OCI-LY3 (cell line): ENCODE measurements around the gene ERP44.

Source experiments
- EZH2phosphoT487 ChIP-seq: fragments of 200-600 bp; shearing (Covaris generic); IDR thresholded peaks from 2 replicates; pipeline ENCODE4 v1.6.1; 2018; ENCODE audit warnings: antibody characterized with exemption, mixed run types, low read depth
- TF ChIP-seq, protein P1 (sequence below): fragments of 200-600, 300-600 bp; sonication (generic); IDR thresholded peaks from 2 replicates; pipeline ENCODE4 v1.5.1; 2014; ENCODE audit warnings: antibody characterized with exemption, low read length, low read depth

GRCh38 chr9:99964336-99964735, 134.5 kb downstream of the ERP44 start:
- TF ChIP-seq, protein P1, sequence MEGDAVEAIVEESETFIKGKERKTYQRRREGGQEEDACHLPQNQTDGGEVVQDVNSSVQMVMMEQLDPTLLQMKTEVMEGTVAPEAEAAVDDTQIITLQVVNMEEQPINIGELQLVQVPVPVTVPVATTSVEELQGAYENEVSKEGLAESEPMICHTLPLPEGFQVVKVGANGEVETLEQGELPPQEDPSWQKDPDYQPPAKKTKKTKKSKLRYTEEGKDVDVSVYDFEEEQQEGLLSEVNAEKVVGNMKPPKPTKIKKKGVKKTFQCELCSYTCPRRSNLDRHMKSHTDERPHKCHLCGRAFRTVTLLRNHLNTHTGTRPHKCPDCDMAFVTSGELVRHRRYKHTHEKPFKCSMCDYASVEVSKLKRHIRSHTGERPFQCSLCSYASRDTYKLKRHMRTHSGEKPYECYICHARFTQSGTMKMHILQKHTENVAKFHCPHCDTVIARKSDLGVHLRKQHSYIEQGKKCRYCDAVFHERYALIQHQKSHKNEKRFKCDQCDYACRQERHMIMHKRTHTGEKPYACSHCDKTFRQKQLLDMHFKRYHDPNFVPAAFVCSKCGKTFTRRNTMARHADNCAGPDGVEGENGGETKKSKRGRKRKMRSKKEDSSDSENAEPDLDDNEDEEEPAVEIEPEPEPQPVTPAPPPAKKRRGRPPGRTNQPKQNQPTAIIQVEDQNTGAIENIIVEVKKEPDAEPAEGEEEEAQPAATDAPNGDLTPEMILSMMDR, result no peak
- TF ChIP-seq EZH2phosphoT487, result no peak
